ENCODE data around the gene EIF5A2. TPM values are rescaled to one million over a fixed set of nuclear protein-coding genes. Genes with fewer than 3 reads are reported as not detected.

Gene EIF5A2
- total RNA-seq, 2 experiments from 2014 or later: 9.6 to 11.2 TPM

DNA sequence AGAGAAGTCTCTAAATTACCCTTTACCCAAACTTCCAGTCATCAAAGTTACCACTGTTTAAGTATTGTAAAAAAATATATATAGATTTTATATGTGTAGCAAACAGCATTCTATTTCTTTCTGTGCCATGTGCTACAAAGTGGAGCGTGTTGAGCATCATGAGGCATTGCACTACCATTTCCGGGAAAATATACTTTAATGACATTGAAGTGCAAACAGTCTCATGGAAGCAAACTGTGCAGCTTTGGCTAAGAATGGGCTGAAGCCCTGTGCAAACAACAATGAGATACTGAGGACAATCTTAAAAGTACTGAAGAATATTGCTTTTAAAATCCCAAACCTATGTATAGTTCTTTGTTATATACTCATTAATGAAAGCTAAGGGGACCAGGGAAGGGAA is 31.9 kb downstream of the EIF5A2 start:
- Mint-ChIP-seq H3K4me3 (no peak overlapping the region), H3K27ac (no peak overlapping the region), H3K27me3 (no peaks in the 10 kb centered on the region), H3K36me3 (no peaks in the 10 kb centered on the region), H3K9me3 (peaks cover 4% of the 10 kb centered on the region), H3K4me1 (no peaks in the 10 kb centered on the region)
- no peak for DNase-seq

DNA sequence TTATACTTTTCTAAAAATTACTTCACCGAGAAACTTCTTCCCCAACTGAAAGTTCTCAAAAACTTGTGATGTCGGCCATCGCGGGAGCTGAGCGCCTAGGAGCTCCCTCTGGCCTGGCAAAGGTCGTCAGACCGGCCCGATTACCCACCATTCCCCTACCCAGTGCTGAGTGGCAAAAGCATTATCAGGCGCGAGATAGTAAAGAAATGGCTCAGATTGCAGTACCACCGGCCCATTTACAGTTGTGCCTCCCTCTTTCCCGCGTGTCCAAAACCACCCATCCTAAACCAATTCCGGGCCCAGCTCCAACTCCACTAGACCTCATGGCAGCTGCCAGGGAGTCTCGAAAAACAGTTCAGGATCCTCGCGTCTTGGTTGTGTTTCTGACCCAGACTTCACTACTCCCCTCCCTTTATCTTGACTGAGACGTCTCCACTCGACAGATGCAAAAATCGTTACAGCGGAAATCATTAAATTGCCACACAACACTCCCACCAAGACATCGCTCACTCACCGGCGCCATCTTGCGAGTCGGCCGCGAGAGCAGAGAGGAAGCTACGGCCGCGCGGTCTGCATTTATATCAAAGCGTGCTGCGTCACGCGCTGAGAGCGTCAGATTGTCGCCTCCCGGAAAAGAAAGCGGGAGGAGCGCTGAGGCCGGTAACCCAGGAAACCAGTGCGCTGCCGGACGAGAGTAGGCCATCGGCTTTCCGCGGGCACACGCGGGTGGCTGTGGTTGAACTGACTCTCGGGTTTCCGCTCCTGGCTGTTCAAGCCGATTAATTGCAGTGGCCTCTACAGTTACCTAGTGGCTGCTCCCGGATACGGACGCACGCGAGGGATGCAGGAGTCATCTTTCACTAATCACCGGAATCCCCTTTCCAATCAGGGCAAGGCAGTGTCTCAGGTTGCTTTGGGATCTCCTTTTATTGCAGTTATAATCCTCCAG is 38.5 kb downstream of the EIF5A2 start, which contains the start of gene RPL22L1:
Gene RPL22L1 (minus strand): TSS at position 551 of the 949 bp plus-strand sequence. CDS start 28 bp downstream, at position 523.
- Mint-ChIP-seq H3K27ac (peak within 1 kb of the TSS; percentile 99), H3K4me3 (peak within 1 kb of the TSS; percentile 96), H3K27me3 (peaks cover 4% of the 10 kb centered on the region), H3K9me3 (no peaks in the 10 kb centered on the region), H3K36me3 (peaks cover 42% of the 10 kb centered on the region), H3K4me1 (peaks cover 17% of the 10 kb centered on the region)
- peak; percentile 92 for DNase-seq

DNA sequence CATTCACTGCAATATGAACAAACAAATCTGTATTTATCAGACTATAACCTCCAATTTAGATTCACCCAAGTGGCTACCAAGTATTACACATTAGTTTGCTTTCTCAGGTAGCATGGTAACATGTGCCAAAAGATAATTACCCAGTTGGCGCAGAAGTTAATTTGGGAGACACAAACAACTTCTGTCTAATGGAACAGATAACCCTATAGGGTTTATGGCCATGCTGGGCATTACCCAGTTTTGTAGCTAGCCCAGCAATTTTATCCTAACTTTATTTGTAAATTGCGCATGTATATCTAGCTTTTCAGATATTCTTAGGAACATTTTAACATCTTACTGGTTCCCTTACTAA is 39.2 kb downstream of the EIF5A2 start:
- no peak for DNase-seq
- Mint-ChIP-seq H3K4me3 (peak overlapping the region; percentile 96), H3K27ac (peak overlapping the region; percentile 99), H3K27me3 (peaks cover 4% of the 10 kb centered on the region), H3K36me3 (peaks cover 47% of the 10 kb centered on the region), H3K9me3 (no peaks in the 10 kb centered on the region), H3K4me1 (peaks cover 17% of the 10 kb centered on the region)

DNA sequence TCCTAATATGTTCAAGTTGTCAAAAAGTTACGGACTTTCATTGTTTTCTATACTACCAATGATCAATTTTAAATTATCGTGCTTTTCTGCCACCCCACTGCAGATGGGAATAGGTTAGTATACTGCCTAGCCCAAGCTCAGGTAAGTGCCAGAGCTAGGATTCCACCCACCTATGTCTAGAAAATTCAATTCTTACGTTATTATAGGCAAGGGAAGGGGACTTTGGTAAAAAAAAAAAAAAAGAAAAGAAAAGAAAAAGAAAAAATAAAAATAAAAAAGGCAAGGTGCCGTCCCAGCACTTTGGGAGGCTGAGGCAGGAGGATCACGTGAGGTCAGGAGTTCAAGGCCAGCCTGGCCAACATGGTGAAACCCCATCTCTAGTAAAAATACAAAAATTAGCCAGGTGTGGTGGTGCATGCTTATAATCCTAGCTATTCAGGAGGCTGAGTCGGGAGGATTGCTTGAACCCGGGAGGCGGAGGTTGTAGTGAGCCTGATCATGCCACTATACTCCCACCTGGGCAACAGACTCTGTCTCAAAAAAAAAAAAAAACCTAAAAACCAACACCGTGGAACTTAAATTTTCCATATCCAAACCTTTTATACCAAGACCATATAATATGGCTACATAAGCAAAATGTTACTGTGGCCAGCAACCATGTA is 39.7 kb downstream of the EIF5A2 start:
- Mint-ChIP-seq H3K4me3 (peak overlapping the region; percentile 96), H3K27me3 (peaks cover 4% of the 10 kb centered on the region), H3K36me3 (peaks cover 47% of the 10 kb centered on the region), H3K27ac (peak overlapping the region; percentile 99), H3K4me1 (peaks cover 17% of the 10 kb centered on the region), H3K9me3 (no peaks in the 10 kb centered on the region)
- no peak for DNase-seq

DNA sequence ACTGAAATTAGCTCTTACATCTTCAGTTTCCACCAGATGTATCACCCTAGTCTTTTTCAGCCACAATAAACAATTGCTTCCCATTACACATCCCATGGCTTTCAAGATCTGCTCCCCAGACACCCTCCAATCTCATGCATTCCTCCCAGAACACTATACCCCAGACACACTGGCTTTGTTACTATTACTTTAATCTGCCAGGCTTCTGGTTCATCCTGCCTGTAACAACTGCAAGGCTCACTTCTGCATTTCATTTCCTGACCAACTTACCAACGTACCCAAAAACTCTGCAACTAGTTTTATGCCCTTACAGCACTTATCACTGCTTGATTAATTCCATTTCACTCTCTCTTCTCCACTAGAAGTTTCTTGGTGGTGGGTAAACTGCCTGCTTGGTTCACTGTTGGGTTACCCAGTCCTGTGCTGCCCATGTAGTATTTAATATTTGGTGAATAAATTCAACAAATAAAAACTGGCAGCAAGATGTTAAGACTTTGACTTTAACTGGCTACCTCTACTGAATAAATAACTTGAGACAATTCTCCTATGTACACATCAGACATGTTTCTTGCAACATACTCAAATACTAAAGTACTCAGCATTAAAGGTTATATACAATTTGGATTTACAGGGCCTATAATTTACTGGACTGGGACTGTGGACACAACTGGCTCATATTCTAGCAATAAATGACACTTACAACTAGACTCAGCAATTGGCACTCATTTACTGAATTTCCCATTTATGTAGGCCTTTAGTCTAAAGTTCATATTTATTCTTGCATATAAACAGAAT is 41.1 kb downstream of the EIF5A2 start:
- peaks cover 17% of the 10 kb centered on the region for H3K4me1 Mint-ChIP-seq
- no peak for DNase-seq
- H3K27ac Mint-ChIP-seq: peak overlapping the region; percentile 73
- peaks cover 4% of the 10 kb centered on the region for H3K27me3 Mint-ChIP-seq
- peaks cover 47% of the 10 kb centered on the region for H3K36me3 Mint-ChIP-seq
- no peaks in the 10 kb centered on the region for H3K9me3 Mint-ChIP-seq
- peak overlapping the region; percentile 78 for H3K4me3 Mint-ChIP-seq

DNA sequence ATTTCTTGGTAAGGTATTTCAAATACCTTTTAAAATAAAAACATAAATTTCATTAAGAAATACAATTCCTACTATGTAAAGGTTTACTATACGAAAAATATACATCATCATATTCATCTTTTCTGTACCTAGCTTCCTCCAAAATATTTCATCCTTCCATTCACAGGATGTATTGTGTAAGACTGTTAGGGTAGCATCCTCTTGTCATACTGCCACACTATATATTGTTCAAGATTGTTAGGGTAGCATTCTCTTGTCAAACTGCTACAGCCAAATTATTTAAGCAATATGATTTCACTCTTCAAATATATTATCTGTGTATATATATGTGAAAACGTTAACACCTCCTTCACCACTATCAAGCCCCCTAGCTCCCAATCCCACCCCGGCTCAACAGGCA is 41.9 kb downstream of the EIF5A2 start:
- no peak for DNase-seq
- no peaks in the 10 kb centered on the region for H3K9me3 Mint-ChIP-seq
- peak overlapping the region; percentile 73 for H3K27ac Mint-ChIP-seq
- peaks cover 47% of the 10 kb centered on the region for H3K36me3 Mint-ChIP-seq
- peaks cover 17% of the 10 kb centered on the region for H3K4me1 Mint-ChIP-seq
- H3K27me3 Mint-ChIP-seq: peaks cover 4% of the 10 kb centered on the region
- peak overlapping the region; percentile 78 for H3K4me3 Mint-ChIP-seq

DNA sequence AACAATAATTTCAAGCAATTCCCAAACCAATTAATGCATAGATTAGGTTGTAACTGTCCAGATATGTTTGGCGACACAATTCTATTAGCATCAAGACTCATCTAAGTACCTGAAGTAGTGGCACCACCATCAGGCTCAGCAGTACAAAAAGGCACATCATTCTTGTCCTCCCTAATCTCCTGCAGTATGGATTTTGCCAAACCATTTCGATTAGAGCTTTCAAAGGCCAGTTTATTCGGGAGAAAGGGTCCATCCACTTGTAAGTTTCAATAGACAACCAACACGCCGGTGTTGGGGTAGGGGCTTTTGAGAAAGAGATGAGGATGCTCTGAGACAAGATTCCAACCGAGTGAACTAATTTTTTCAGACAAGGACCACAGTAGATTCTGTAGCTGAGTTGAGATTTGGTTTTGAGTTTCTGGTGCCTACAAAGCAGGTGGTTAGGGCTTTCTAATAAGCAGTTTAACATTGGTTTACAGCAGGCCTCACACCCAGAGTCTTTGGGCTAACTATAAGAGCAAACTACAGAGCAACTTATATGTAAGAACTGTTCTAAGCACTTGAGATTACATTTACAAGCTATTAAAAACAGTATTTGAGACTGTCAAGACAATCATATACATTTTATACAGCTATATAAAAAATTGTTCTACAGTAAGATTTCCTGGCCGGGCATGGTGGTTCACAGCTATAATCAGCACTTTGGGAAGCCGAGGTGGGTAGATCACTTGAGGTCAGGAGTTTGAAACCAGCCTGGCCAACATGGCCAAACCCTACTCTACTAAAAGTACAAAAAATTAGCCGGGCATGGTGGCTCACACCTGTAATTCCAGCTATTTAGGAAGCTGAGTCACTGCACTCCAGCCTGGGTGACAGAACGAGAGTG is 43.0 kb downstream of the EIF5A2 start:
- peak overlapping the region; percentile 55 for H3K27ac Mint-ChIP-seq
- no peaks in the 10 kb centered on the region for H3K9me3 Mint-ChIP-seq
- H3K36me3 Mint-ChIP-seq: peaks cover 47% of the 10 kb centered on the region
- no peak for DNase-seq
- H3K27me3 Mint-ChIP-seq: peaks cover 4% of the 10 kb centered on the region
- peaks cover 17% of the 10 kb centered on the region for H3K4me1 Mint-ChIP-seq
- H3K4me3 Mint-ChIP-seq: peak overlapping the region; percentile 35

DNA sequence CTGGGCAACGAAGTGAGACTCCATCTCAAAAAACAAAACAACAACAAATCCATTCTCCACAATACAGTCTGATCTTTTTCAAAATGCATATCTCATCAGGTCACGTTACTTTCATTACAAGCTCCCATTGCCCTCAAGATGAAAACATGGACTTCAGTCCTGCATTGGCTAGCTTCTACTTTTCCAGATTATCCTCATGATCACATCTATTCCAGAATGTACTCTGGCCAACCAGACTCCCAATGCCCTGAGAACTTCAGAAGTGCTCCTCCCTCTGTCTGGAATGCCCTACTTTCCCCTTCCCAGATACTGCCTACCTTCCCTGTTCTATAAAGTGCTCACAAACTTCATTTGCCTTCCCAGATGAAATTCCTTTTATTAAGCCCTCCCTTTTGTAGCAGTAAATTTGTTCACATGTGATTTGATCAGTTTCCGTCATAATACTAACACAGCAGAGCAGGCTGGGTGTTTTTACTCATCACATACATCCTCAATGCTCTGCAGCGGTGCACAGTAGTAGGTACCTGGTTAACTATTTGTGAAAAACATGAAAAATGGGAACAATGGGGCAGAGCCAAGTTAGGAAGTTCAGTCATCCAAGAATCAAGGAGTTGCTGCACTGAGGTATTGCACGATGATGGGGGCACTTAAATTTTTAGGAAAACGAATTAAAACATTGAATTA is 43.8 kb downstream of the EIF5A2 start:
- Mint-ChIP-seq H3K27ac (peak overlapping the region; percentile 67), H3K9me3 (no peaks in the 10 kb centered on the region), H3K4me1 (peaks cover 11% of the 10 kb centered on the region)

DNA sequence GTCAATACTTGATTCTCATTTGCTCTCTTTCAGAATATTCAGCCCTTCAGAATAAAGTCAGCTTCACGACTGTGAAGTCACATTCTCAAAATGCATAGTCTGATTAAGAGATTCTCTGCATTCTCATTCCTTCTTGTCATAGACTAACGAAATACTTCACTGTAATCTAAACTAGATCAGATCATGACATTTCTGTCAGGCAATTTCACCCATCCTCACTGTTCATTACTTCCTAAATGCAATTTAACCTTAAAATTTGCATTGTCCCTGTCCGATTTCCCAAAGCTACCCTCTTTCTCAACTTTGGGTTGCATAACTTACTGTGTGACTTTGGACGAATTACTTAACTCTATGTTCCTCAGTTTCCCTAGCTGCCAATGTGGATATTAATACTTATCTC is 44.6 kb downstream of the EIF5A2 start:
- H3K4me3 Mint-ChIP-seq: peak overlapping the region; percentile 26
- no peak for DNase-seq
- H3K4me1 Mint-ChIP-seq: peaks cover 11% of the 10 kb centered on the region
- peak overlapping the region; percentile 67 for H3K27ac Mint-ChIP-seq
- peaks cover 34% of the 10 kb centered on the region for H3K36me3 Mint-ChIP-seq
- no peaks in the 10 kb centered on the region for H3K27me3 Mint-ChIP-seq
- H3K9me3 Mint-ChIP-seq: no peaks in the 10 kb centered on the region

More for the DNA sequence above, 43.8 kb downstream of the EIF5A2 start:
- H3K27me3 Mint-ChIP-seq: no peaks in the 10 kb centered on the region
- no peak for DNase-seq
- no peak overlapping the region for H3K4me3 Mint-ChIP-seq
- peaks cover 42% of the 10 kb centered on the region for H3K36me3 Mint-ChIP-seq

DNA sequence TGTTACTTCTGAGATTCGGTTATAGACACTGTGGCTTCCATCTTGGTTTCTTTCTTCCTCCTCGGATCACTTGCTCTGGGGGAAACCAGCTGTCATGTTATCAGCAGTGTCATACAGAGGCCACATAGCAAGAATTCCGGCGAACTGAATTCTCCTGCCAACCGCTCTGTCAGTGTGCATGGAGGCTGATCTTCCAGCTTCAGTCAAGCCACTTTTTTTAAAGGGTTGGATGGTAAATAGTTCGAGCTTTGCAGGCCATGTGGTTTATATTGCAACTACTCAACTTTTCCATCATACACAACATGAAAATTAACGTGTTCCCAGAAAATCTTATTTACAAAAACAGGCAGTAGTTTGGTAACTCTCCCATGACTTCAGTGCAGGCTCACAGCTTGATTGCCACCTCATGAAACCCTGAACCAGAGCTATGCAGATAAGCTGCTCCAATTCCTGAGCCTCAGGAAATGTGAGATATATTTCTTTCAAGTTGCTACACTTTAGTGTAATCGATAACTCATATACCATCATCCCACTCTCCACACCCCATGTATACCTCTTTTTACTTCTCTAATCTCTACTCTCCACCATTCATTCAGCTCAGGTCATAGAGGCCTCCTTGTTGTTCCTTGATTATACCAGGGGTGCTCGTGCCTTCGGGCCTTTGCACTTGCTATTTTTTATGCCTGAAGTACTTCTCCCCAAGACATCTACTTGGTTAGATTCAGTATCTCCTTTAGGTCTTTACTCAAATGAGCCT is 45.6 kb downstream of the EIF5A2 start:
- DNase-seq: no peak
- H3K27me3 Mint-ChIP-seq: no peaks in the 10 kb centered on the region
- H3K4me1 Mint-ChIP-seq: peaks cover 16% of the 10 kb centered on the region
- H3K9me3 Mint-ChIP-seq: no peaks in the 10 kb centered on the region
- H3K4me3 Mint-ChIP-seq: no peak overlapping the region
- peaks cover 27% of the 10 kb centered on the region for H3K36me3 Mint-ChIP-seq
- H3K27ac Mint-ChIP-seq: peak overlapping the region; percentile 44

DNA sequence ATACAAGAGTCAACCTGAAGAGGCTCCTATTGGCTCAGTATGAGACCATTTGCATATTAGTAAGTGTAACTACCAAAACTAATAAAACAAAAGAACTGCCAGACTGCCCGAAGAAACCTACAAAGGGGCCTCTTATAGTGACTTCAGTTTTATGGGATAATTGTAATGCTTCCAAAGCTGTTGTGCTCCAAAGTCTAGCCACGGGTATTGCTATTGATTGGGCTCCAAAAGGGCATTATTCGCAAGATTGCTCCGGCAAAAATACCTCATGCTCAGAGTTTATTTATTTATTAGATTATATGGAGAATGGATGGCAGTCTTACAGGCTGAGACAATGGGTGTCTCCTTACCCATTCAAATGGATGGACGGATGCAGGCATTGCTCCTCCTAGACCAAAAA is 49.8 kb downstream of the EIF5A2 start:
- H3K9me3 Mint-ChIP-seq: no peaks in the 10 kb centered on the region
- H3K27me3 Mint-ChIP-seq: no peaks in the 10 kb centered on the region
- H3K4me1 Mint-ChIP-seq: peaks cover 13% of the 10 kb centered on the region
- no peak for DNase-seq
- no peak overlapping the region for H3K27ac Mint-ChIP-seq
- H3K36me3 Mint-ChIP-seq: no peaks in the 10 kb centered on the region
- no peak overlapping the region for H3K4me3 Mint-ChIP-seq

DNA sequence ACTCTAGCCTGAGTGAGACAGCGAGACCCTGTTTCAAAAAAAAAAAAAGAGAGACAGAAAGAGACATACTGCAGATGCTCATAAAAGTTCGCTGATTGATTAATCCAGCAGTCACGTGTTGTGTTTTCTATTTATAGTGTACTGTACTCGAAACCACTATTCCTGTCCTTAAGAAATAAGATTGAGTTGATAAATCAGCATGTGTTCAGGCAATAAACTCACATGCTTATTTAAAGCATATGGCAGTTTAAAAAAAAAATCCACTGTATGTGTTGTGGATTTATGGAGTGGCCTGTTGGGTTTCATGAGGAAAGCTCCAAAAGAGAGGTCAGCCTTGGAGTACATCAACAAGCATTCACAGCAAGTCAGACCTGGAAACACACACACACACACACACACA is 56.1 kb downstream of the EIF5A2 start:
- H3K4me1 Mint-ChIP-seq: peaks cover 6% of the 10 kb centered on the region
- H3K27me3 Mint-ChIP-seq: peaks cover 6% of the 10 kb centered on the region
- no peak overlapping the region for H3K27ac Mint-ChIP-seq
- no peaks in the 10 kb centered on the region for H3K9me3 Mint-ChIP-seq
- H3K4me3 Mint-ChIP-seq: no peak overlapping the region
- H3K36me3 Mint-ChIP-seq: no peaks in the 10 kb centered on the region
- no peak for DNase-seq

DNA sequence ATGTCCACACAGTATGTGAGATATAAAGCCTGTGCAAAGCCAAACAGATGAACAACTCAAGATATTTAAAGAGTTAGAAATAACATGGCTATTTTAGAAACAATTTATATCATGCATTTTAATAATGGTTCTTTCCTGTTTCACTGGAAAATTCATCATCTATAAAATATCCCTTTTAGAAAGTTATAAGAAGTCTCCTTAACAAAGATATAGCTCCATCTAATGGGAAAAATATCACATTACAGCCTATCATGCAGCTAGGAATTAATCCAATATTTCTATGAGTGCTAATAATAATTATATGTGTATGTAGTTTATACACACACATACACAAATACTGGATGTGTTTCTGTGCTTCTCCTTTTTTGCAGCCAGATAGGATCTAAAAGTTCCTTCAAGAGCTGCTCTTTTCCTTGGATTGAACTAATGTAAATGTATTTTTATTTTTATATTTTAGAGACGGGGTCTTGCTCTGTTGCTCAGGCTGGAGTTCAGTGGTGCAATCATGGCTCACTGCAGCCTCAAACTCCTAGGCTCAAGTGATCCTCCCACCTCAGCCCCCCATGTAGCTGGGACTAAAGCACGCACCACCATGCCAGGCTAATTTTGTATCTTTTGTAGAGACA is 60.0 kb downstream of the EIF5A2 start:
- H3K27ac Mint-ChIP-seq: no peak overlapping the region
- H3K4me3 Mint-ChIP-seq: no peak overlapping the region
- H3K9me3 Mint-ChIP-seq: no peaks in the 10 kb centered on the region
- H3K4me1 Mint-ChIP-seq: no peaks in the 10 kb centered on the region
- no peaks in the 10 kb centered on the region for H3K36me3 Mint-ChIP-seq
- peaks cover 10% of the 10 kb centered on the region for H3K27me3 Mint-ChIP-seq
- DNase-seq: no peak
